GM12874 (cell line): ENCODE data around the gene PTCD1.

Experiments used
- CTCF ChIP-seq: IDR thresholded peaks from 2 replicates; pipeline ENCODE4 v1.5.1; 2011; ENCODE audit warnings: low read depth, mild to moderate bottlenecking, control low read depth, low read length, moderate library complexity; ENCODE audit not compliant: insufficient read depth

Gene PTCD1

DNA sequence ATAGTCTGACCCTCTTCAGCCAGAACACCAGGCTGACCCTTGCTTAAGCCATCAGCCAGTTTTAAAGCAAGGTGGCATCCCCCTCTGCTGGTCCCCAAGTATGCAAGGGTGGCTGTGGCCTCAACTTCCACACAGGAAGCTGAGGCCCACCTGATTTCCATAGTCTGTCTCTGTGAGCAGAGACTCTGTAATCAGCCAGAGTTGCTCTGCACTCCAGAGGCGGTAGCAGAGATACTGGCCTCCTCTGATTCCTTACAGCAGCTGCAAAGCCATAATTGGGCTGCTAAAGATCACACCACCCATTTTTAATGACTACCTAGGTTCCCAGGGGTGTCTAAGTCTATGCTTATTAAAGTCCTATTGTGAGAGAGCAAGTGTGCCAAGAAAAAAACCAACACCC is 32.0 kb downstream of the PTCD1 start:
- no peak for TF ChIP-seq CTCF

DNA sequence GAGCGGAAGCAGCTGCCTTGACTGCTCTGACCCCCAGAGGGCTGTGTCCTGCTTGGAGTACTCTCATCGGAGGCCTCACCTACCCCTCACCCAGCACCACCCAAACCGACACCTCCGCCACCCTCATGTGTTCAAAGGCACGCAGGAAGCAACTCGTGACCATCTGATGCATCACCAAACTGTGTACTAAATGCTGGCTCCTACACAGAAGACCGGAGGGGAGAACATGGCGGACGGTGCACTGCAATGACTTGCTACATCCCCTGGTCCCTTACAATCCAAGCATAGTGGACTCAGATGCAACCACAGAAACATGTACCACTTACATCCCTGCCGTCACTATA is 33.6 kb downstream of the PTCD1 start:
- TF ChIP-seq CTCF: no peak

DNA sequence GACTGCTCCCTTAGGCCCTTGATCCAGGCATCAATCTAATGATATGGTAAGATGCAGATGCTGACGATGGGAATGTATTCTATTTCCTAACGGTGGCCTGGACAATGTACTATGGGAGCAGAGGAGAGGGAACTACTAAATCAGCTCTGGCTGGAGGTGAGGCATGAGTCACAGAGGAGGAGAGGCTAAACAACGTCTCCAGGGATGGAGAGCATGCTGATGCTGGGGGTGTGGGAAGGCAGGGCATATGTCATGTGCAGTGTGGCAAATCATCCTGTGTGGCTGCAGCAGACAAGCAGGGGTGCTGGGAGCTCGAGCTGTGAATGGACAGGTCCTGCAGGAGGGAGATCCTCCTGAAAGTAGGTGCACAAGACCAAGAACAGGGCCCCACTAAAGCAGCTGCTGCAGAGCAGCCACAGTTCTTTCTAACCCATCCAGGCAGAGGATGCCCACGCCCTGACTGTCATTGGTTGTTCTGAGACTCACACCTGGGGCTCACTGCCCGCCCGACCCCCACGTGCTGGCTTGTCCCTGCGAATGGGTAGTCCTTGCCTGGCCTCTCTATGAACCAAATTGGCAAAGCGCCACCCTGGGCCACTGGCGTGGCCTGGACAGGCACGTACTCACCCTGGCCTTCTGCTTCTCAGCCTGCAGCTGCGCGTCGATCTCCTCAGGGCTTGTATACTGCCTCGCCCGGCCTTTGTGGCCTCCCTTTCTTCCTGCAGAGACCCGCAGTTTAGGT is 34.2 kb downstream of the PTCD1 start:
- TF ChIP-seq CTCF: no peak

DNA sequence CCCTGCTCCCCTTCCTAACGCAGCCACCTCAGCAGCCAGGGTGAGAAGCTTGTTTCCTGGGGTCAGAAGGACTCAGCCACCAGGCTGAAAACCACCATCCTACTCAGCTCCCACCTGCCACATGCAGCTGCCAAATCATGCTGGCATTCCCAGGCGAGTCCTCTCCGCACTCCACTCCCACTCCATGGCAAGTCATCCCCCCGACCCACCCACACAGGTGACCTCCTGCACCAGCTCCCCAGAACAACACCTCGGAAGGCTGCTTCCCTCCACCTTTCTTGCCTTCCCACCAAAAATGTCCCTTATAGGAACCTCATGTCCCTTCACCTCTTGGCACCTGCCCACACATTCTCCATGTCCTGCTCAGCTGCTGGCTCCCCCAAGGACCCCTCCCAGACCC is 34.8 kb downstream of the PTCD1 start:
- TF ChIP-seq CTCF: no peak

GRCh38 chr7:99402854-99403253 is 35.7 kb downstream of the PTCD1 start:
- TF ChIP-seq CTCF: no peak

DNA sequence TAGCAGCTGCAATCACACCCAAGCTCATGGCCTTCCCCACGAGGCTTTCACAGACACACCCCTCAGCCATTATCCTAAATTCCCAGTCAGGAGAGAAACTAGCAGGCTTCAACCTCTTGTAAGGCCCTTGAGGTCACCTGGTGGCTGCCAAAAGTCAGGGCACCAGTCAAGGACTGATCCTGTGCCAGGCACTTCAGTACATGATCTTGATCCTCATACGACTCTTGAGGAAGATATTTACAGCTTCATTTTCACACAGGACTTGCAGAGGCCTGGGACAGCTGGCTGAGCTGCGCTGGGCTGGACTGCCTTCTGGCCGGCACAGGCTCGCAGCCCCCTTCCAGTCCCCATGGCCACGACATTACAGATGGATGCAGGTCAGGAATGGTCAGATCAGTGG is 39.0 kb downstream of the PTCD1 start:
- TF ChIP-seq CTCF: no peak

GRCh38 chr7:99398891-99399445 is 39.6 kb downstream of the PTCD1 start:
- TF ChIP-seq CTCF: no peak
